H9 (cell line): Measurements from ENCODE around the gene DAB1. TPM values are rescaled to one million over a fixed set of nuclear protein-coding genes. Genes with fewer than 3 reads are reported as not detected.
A peak's percentile ranks its signal among the peaks of the same experiment; 100 is the strongest.

Experiments
- DNase-seq: peaks from one replicate; pipeline ENCODE4 v3.0.0-alpha.2; 2017
- H2AFZ ChIP-seq: one replicate; pipeline ENCODE4 v1.6.1; 2013; ENCODE audit warnings: mild to moderate bottlenecking, low read length, control low read depth, moderate library complexity
- H2AK5ac ChIP-seq: 2 replicates; pipeline ENCODE4 v1.6.1; 2013; ENCODE audit warnings: low read length, control low read depth, mixed read lengths; ENCODE audit not compliant: insufficient read length
- H2BK120ac ChIP-seq: one replicate; pipeline ENCODE4 v1.6.1; 2013; ENCODE audit warnings: low read depth, mild to moderate bottlenecking, low read length, control low read depth, inconsistent platforms; ENCODE audit not compliant: poor library complexity, severe bottlenecking
- H2BK12ac ChIP-seq: 2 replicates; pipeline ENCODE4 v1.6.1; 2013; ENCODE audit warnings: low read length, control low read depth, mixed read lengths, low read depth; ENCODE audit not compliant: insufficient read length
- H2BK15ac ChIP-seq: 2 replicates; pipeline ENCODE4 v1.6.1; 2013; ENCODE audit warnings: low read depth, low read length, control low read depth
- H2BK20ac ChIP-seq: one replicate; pipeline ENCODE4 v1.6.1; 2013; ENCODE audit warnings: low read depth, mild to moderate bottlenecking, low read length, control low read depth, inconsistent platforms; ENCODE audit not compliant: poor library complexity, severe bottlenecking
- H2BK5ac ChIP-seq: 2 replicates; pipeline ENCODE4 v1.6.1; 2013; ENCODE audit warnings: low read length, control low read depth, mixed read lengths; ENCODE audit not compliant: insufficient read length
- H3K14ac ChIP-seq: 2 replicates; pipeline ENCODE4 v1.6.1; 2013; ENCODE audit warnings: low read length, control low read depth; ENCODE audit not compliant: insufficient read depth
- H3K18ac ChIP-seq: 2 replicates; pipeline ENCODE4 v1.6.1; 2013; ENCODE audit warnings: low read depth, mild to moderate bottlenecking, mixed read lengths, low read length, control low read depth; ENCODE audit not compliant: insufficient read length
- H3K23ac ChIP-seq: 2 replicates; pipeline ENCODE4 v1.6.1; 2013; ENCODE audit warnings: low read length, control low read depth, mixed read lengths, low read depth; ENCODE audit not compliant: insufficient read length
- H3K23me2 ChIP-seq: 2 replicates; pipeline ENCODE4 v1.6.1; 2013; ENCODE audit warnings: low read depth, mild to moderate bottlenecking, mixed read lengths, low read length, control low read depth; ENCODE audit not compliant: insufficient read length, poor library complexity, severe bottlenecking
- H3K27ac ChIP-seq: 2 replicates; pipeline ENCODE4 v1.5.1; 2013; ENCODE audit warnings: low read length, control low read depth, mixed read lengths, low read depth; ENCODE audit not compliant: insufficient read length
- H3K27me3 ChIP-seq: 2 replicates; pipeline ENCODE4 v1.6.1; 2013; ENCODE audit warnings: low read length, control low read depth, inconsistent platforms; ENCODE audit not compliant: insufficient read depth
- H3K4ac ChIP-seq: 2 replicates; pipeline ENCODE4 v1.6.1; 2013; ENCODE audit warnings: low read depth, mild to moderate bottlenecking, control low read depth, inconsistent platforms, low read length, moderate library complexity
- H3K4me1 ChIP-seq: 2 replicates; pipeline ENCODE4 v1.6.1; 2013; ENCODE audit warnings: low read length, control low read depth, inconsistent platforms; ENCODE audit not compliant: insufficient read depth
- H3K4me2 ChIP-seq: 2 replicates; pipeline ENCODE4 v1.6.1; 2013; ENCODE audit warnings: low read length, control low read depth, mixed read lengths; ENCODE audit not compliant: insufficient read length, insufficient read depth
- H3K56ac ChIP-seq: 2 replicates; pipeline ENCODE4 v1.6.1; 2013; ENCODE audit warnings: low read depth, mild to moderate bottlenecking, mixed read lengths, low read length, control low read depth; ENCODE audit not compliant: insufficient read length
- H3K79me1 ChIP-seq: 2 replicates; pipeline ENCODE4 v1.6.1; 2013; ENCODE audit warnings: low read depth, mild to moderate bottlenecking, moderate library complexity, low read length, control low read depth, inconsistent platforms; ENCODE audit not compliant: insufficient read depth, poor library complexity, severe bottlenecking
- H3K79me2 ChIP-seq: 2 replicates; pipeline ENCODE4 v1.6.1; 2013; ENCODE audit warnings: low read length, control low read depth, inconsistent platforms; ENCODE audit not compliant: insufficient read depth
- H3K9ac ChIP-seq: 2 replicates; pipeline ENCODE4 v1.6.1; 2013; ENCODE audit warnings: low read length, control low read depth, mixed read lengths; ENCODE audit not compliant: insufficient read length; ENCODE audit errors: extremely low read depth
- H3K9me3 ChIP-seq: one replicate; pipeline ENCODE4 v1.6.1; 2013; ENCODE audit warnings: low read depth, low read length, inconsistent platforms; ENCODE audit not compliant: control insufficient read depth
- H3T11ph ChIP-seq: one replicate; pipeline ENCODE4 v1.6.1; 2013; ENCODE audit warnings: mild to moderate bottlenecking, low read length, control low read depth, inconsistent platforms
- H4K20me1 ChIP-seq: one replicate; pipeline ENCODE4 v1.6.1; 2013; ENCODE audit not compliant: control insufficient read depth, insufficient read length, insufficient read depth
- H4K5ac ChIP-seq: 2 replicates; pipeline ENCODE4 v1.6.1; 2013; ENCODE audit warnings: low read depth, mild to moderate bottlenecking, mixed read lengths, low read length, control low read depth; ENCODE audit not compliant: insufficient read length
- H4K8ac ChIP-seq: replicated peaks from 2 replicates; pipeline ENCODE4 v1.6.1; 2013; ENCODE audit warnings: low read length, control low read depth, mixed read lengths, low read depth; ENCODE audit not compliant: insufficient read length
- H4K91ac ChIP-seq: 2 replicates; pipeline ENCODE4 v1.6.1; 2013; ENCODE audit warnings: low read depth, mild to moderate bottlenecking, moderate library complexity, mixed read lengths, low read length, control low read depth; ENCODE audit not compliant: insufficient read length
- H3K27ac Mint-ChIP-seq, 3 experiments: 2 replicates in 2 of 3; 3 replicates in 1 of 3; pipeline ENCODE4 v1.8.0; 2020 to 2021; ENCODE audit warnings: mixed read lengths in 3 of 3, mild to moderate bottlenecking in 1 of 3, moderate library complexity in 1 of 3
- H3K27me3 Mint-ChIP-seq: 2 replicates; pipeline ENCODE4 v1.8.0; 2021; ENCODE audit warnings: low read depth, mild to moderate bottlenecking, moderate library complexity, mixed read lengths
- H3K36me3 Mint-ChIP-seq, 3 experiments: 2 replicates in 2 of 3; 3 replicates in 1 of 3; pipeline ENCODE4 v1.8.0; 2020 to 2021; ENCODE audit warnings: low read depth in 3 of 3, mixed read lengths in 3 of 3; ENCODE audit not compliant: insufficient read depth in 1 of 3
- H3K4me1 Mint-ChIP-seq, 2 experiments: 2 replicates each; pipeline ENCODE4 v1.8.0; 2020; ENCODE audit warnings: mixed read lengths in 2 of 2
- H3K4me3 Mint-ChIP-seq, 2 experiments: 2 replicates in 1 of 2; 3 replicates in 1 of 2; pipeline ENCODE4 v1.8.0; 2020 to 2021; ENCODE audit warnings: mild to moderate bottlenecking in 2 of 2, mixed read lengths in 2 of 2, moderate library complexity in 1 of 2
- H3K9me3 Mint-ChIP-seq, 2 experiments: 2 replicates in 1 of 2; 3 replicates in 1 of 2; pipeline ENCODE4 v1.8.0; 2020; ENCODE audit warnings: mild to moderate bottlenecking in 2 of 2, mixed read lengths in 2 of 2, moderate library complexity in 1 of 2
- WGBS: extraction: QIAGEN DNeasy Blood & Tissue Kit; methylation state at CpG from one replicate; pipeline ENCODE4 v1.1.7; 2013; ENCODE audit warnings: missing lambda C conversion rate, low lambda C conversion rate, mixed read lengths; ENCODE audit not compliant: insufficient read length; ENCODE audit errors: extremely low coverage; 5-methylcytosine and 5-hydroxymethylcytosine counted together
- total RNA-seq: library from RNA; stranded (reverse); gene quantifications from 2 replicates; pipeline ENCODE4 v1.2.1, GENCODE V29; 2021
- TF ChIP-seq, protein P1 (sequence below): fragments of 200-600 bp; sonication (generic); conservative IDR thresholded peaks from 3 replicates; pipeline ENCODE4 v1.8.0; 2021; ENCODE audit warnings: antibody characterized with exemption, mild to moderate bottlenecking

DAB1 gene
- total RNA-seq, 1 experiment from 2014 or later: 9.3 TPM

DNA sequence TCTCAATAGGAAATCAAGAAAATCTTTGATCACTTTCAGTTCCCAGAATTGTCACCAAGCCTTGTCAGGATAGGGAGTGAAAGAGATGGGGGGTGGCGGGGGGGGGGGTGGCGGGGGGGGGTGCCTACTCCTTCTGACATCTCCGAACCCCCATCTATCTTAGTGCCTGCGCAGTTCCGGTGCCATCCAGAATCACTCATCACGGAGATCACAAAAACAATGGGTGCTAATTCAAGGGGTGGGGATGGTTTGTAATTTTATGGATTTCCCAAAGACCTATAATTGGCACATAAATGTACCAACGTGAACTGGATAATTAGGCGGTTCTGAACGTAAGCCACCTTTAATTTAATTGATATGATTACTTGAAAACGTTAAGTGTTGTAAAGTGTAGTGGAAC is 2.1 kb downstream of the DAB1 start:
- H3K9ac ChIP-seq: no peak overlapping the region
- H3K27ac Mint-ChIP-seq: peak overlapping the region in 1 of 3 experiments; percentile 94; a peak in 1 of 7 replicates

More for the DNA sequence above, 2.1 kb downstream of the DAB1 start:
- Histone ChIP-seq H2BK5ac (no peak overlapping the region), H3T11ph (no peak overlapping the region), H2BK20ac (no peak overlapping the region), H4K5ac (no peak overlapping the region), H3K4ac (no peak overlapping the region), H3K9me3 (no peaks in the 10 kb centered on the region), H3K4me2 (peak overlapping the region; percentile 89), H3K23me2 (peaks cover 34% of the 10 kb centered on the region), H4K91ac (no peak overlapping the region), H3K56ac (no peak overlapping the region), H4K8ac (no peak overlapping the region), H3K14ac (no peak overlapping the region), H3K18ac (no peak overlapping the region), H2BK15ac (no peak overlapping the region), H4K20me1 (no peaks in the 10 kb centered on the region), H3K27ac (no peak overlapping the region), H3K27me3 (no peaks in the 10 kb centered on the region), H2BK120ac (no peak overlapping the region), H3K23ac (no peak overlapping the region), H3K79me2 (peaks cover 3% of the 10 kb centered on the region; the same call in 1 of the 2 replicates), H2AFZ (no peak overlapping the region), H3K79me1 (no peaks in the 10 kb centered on the region), H3K4me1 (no peaks in the 10 kb centered on the region; the same call in 1 of the 2 replicates), H2BK12ac (no peak overlapping the region), H2AK5ac (no peak overlapping the region)
- Mint-ChIP-seq H3K4me1 (peaks cover 27 to 28% of the 10 kb centered on the region in 2 experiments), H3K36me3 (no peaks in the 10 kb centered on the region), H3K4me3 (peak overlapping the region; percentile 77 to 99), H3K9me3 (no peaks in the 10 kb centered on the region; a peak in 1 of 5 replicates), H3K27me3 (peaks cover 51% of the 10 kb centered on the region)
- WGBS: no CpG with 5 or more reads among the region's 10 CpGs
- TF ChIP-seq, protein P1, sequence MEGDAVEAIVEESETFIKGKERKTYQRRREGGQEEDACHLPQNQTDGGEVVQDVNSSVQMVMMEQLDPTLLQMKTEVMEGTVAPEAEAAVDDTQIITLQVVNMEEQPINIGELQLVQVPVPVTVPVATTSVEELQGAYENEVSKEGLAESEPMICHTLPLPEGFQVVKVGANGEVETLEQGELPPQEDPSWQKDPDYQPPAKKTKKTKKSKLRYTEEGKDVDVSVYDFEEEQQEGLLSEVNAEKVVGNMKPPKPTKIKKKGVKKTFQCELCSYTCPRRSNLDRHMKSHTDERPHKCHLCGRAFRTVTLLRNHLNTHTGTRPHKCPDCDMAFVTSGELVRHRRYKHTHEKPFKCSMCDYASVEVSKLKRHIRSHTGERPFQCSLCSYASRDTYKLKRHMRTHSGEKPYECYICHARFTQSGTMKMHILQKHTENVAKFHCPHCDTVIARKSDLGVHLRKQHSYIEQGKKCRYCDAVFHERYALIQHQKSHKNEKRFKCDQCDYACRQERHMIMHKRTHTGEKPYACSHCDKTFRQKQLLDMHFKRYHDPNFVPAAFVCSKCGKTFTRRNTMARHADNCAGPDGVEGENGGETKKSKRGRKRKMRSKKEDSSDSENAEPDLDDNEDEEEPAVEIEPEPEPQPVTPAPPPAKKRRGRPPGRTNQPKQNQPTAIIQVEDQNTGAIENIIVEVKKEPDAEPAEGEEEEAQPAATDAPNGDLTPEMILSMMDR: no peak
- DNase-seq: no peak
